ENCODE results near the gene ARSH. TPM values are rescaled to one million over a fixed set of nuclear protein-coding genes. Genes with fewer than 3 reads are reported as not detected.
A peak's percentile ranks its signal among the peaks of the same experiment; 100 is the strongest.
"Not testable (repeated sequence)": the region's sequence is repeated elsewhere in the genome, so short reads cannot be mapped to it uniquely, and the experiment has no call there.

The ARSH gene
- polyA plus RNA-seq, 5 donors: 0.10 to 0.13 (median 0.13) TPM; not detected in 2

DNA sequence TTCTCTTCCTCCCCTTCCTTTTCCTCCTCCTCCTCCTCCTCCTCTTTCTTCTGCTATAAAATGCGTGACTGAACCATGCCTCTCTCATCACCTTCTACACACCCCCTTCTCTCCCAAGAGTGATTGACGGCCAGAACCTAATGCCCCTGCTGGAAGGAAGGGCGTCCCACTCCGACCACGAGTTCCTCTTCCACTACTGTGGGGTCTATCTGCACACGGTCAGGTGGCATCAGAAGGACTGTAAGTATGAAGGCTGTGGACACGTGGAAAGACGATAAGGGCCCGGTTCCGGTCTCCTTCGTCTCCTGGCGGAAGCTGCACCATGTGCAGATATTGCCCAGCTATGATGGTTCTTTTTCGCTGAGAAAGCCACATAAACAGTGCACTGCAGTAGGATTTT lies 22.8 kb downstream of the ARSH start:
- DNase-seq: no peak

DNA sequence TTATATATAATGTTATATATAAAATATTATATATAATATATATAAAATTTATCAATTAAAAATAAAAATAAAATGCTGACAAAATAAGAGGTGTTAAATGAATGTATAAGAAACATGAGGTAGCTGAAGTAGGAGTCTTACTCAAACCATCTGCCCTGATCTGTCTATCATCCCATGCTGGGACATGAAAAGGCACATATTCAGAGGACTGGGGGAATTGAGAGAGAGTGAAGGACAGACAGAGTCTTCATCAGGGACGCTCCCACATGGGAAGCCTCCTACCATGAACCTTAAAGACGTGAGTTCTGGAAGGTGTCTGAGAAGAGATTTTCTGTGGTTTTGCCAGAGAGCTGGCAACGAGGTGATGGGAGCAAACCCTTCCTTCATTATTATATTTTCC lies 30.9 kb downstream of the ARSH start:
- DNase-seq: no peak

DNA sequence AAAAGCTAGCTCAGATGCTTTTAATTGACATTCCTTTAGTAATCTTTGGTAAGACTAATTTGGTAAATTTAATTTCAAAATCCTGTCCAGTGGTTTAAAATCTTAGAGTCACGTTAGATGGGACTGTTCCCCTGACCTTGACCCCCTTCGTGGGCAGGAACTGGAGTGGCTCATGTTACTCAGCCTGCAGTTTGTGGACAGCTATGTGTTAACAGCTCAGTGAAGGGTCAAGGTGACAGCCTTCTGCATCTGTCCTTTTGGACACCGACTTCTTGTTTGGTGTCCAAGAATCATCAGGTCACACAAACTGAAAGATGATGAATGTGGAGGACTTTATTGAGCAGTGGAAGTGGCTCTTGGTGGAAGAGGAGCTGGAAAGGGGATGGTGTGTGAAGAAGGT lies 37.9 kb downstream of the ARSH start:
- DNase-seq: no peak

DNA sequence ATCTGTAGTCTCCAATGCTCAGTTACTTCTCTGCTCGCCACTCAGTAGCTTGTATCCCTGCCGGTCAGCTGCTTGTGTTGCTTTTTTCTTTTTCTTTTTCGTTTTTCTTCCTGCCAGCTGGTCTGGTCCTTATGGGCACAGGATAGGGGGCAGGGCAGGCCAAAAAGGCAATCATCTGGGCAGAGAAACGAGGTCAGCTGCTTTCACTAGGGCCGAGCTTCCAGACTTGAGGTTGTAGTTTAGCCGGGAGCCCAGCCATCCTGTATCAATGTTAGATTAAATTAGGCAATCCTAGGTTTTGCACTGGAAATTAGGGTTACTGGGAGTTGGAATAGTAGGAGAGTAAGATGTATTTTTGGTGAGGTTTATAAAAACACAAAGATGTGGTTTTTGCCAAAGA lies 38.3 kb downstream of the ARSH start:
- DNase-seq: no peak

DNA sequence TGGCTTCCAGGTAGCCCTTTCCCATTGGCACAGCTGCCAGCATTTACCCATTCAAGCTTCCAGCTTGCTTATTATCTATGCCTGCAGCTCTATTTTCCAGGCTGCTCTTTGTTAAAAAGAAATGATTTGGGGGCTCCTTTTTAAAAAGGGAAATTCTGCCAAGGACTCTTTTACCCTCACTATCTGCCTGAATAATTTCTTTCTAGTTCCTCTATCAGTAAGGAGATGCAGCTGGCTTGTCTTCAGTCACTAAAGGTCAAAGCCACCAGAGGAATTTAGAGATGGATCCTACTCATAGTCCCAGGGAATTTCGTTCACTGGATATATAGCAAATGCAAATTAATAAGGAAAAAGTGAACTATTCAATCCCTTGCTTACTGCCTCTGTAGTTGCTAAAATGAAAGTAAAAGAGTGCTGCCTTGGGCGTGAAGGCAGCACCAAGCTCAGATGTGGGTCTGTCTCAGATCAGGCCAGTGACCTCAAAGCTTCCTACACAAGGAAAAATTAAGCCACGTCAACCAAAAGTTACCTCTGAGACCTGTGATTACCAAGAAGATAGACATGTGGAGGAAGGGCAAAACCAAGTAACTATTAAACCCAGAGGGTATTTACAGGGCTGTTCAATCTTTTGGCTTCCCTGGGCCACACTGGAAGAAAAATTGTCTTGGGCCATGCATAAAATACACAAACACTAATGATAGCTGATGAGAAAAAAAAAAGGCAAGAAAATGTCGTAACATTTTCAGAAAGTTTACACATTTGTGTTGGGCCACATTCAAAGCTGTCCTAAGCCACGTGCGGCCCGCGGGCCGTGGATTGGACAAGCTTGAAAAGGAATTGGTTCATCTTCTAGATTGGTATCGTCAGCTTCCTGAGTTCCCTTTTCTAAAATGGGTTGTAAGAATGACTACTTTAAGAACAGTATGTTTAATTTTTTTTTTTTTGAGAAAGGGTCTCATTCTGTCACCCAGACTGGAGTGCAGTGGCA lies 40.2 kb downstream of the ARSH start:
- no peak for DNase-seq

DNA sequence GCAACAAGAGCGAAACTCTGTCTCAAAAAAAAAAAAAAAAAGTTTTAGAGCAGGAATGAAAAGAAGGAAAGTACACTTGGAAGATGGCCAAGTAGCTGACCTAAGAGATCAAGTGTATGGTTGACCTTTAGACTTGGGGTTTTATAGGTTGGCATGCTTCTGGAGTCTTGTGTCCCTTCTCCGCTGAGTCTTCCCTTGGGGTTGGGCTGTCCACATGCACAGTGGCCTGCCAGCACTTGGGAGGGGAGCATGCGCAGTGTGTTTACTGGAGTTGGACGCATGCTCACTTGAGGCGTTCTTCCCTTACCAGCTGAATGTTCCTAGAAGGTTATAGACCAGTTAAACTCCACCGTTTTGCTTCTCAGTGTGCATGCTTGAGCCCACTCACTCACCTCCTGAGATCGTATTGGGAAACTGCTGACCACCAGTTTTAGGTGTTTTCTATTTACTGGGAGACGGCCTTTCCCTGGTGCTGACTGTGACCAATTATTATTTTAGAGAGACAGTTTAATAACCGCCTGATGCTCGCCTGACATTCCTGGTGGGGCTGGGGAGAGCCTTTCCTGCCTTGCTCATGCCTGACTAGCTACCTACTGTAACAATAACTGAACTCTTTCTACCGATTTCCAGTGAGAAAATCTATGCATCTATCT lies 44.3 kb downstream of the ARSH start:
- DNase-seq: not testable (repeated sequence)

DNA sequence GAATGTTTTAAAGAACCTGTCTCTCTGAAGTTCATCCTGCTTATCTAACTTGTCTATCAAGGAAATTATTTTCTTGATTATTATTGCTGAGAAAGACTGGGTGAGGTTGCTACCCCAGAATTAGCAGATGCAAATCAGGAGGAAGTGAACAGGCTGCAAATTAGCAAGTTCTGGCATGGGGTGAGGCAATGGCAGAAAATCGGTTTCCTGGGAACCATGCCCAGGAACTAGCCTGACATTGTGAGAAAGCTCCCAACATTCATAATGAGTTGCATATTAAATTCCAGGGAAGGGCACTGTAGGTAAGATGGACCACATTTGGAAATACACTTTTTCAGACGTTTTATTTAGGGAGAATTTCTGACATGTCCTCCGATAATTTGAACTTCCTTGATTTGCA lies 46.5 kb downstream of the ARSH start:
- no peak for DNase-seq

DNA sequence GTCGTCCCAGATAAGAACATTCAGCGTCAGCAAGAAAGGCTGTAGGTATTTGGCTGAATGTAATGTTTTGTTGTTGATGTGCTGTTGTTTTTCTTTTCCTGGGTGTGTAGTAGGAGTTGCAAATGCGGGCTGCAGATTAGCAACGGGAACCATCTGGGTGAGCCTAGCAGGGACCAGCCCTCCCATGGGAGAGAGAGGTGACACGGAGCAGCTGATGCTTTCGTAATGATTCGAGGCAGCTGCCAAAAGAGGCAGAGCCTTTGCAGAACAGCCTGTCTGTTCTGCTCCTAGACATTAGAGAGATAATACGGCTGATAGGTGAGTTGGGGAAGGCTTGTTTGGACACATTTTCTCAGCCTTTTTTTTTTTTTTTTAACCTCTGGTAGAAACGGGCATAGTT lies 60.2 kb downstream of the ARSH start:
- DNase-seq: peak in 1 of 2 donors; percentile 15

DNA sequence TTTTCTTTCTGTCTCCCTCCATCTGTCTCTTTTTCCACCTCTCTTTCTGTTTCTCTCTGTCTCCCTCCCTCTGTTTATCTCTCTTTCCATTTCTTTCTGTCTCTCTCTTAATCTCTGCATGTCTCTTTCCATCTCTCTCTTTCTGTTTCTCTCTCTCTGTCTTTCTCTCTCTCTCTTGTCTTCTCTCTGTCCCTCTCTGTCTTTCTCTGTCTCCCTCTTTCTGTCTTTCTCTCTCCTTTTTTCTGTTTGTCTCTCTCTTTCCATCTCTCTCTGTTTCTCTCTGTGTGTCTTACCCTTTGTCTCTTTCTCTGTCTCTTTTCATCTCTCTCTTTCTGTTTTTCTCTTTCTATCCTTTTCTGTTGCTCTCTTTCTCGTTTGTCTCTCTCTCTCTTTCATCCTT lies 69.6 kb downstream of the ARSH start:
- DNase-seq: no peak

DNA sequence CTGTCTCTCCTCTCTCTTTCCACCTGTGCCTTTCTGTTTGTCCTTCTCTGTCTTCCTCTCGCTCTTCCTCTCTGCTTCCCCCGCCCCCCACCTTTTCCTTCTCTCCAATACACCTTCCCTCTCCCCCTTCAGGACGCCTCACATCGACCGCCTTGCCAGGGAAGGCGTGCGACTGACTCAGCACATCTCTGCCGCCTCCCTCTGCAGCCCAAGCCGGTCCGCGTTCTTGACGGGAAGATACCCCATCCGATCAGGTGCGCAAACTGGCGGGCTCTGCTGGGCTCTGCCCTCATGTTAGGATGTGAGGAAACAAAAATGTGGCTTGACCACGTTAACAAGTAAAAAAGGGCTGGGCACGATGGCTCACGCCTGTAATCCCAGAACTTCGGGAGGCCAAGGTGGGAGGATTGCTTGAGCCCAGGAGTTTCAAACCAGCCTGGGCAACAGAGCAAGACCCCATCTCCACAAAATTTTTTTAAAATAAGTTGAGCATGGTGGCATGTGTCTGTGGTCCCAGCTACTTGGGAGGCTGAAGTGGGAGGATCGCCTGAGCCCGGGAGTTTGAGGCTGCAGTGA lies 70.2 kb downstream of the ARSH start:
- no peak for DNase-seq

Other genes starting within 250 kb of the ARSH start
- gene GYG2, start 177.6 kb upstream of the ARSH start, polyA plus RNA-seq (ENCODE audit: insufficient read depth in 1 of 5, insufficient read length in 5 of 5, low replicate concordance in 1 of 5): 10 to 100 TPM; 11.8 to 17.8 (median 12.8) TPM
- 10 to 100 TPM; 42.8 to 59.6 (median 49.0) TPM for gene ARSD, start 77.2 kb upstream of the ARSH start, polyA plus RNA-seq (ENCODE audit: insufficient read depth in 1 of 5, insufficient read length in 5 of 5, low replicate concordance in 1 of 5)
- under 1 TPM in 2 of 5 donors, not detected in 3; 0.07 to 0.23 TPM for gene ARSF, start 34.9 kb downstream of the ARSH start, polyA plus RNA-seq (ENCODE audit: insufficient read depth in 1 of 5, insufficient read length in 5 of 5, low replicate concordance in 1 of 5)

All from right lung (tissue), 5 donors.